NCI-H2227 (cell line): ENCODE results near the gene EN2.

ENCODE experiments used
- DNase-seq: peaks from one replicate; lab custom pipeline; 2025; ENCODE audit not compliant: unreplicated experiment; lab: John Stamatoyannopoulos, UW

The EN2 gene

DNA sequence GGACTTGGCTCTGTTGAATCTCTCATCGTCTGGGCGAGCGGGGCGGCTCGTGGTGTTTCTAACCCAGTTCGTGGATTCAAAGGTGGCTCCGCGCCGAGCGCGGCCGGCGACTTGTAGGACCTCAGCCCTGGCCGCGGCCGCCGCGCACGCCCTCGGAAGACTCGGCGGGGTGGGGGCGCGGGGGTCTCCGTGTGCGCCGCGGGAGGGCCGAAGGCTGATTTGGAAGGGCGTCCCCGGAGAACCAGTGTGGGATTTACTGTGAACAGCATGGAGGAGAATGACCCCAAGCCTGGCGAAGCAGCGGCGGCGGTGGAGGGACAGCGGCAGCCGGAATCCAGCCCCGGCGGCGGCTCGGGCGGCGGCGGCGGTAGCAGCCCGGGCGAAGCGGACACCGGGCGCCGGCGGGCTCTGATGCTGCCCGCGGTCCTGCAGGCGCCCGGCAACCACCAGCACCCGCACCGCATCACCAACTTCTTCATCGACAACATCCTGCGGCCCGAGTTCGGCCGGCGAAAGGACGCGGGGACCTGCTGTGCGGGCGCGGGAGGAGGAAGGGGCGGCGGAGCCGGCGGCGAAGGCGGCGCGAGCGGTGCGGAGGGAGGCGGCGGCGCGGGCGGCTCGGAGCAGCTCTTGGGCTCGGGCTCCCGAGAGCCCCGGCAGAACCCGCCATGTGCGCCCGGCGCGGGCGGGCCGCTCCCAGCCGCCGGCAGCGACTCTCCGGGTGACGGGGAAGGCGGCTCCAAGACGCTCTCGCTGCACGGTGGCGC, at the start of gene EN2:
Gene EN2 (plus strand): TSS at position 19 of the 767 bp plus-strand sequence. CDS start 249 bp downstream, at position 268.
- DNase-seq = no peak

DNA sequence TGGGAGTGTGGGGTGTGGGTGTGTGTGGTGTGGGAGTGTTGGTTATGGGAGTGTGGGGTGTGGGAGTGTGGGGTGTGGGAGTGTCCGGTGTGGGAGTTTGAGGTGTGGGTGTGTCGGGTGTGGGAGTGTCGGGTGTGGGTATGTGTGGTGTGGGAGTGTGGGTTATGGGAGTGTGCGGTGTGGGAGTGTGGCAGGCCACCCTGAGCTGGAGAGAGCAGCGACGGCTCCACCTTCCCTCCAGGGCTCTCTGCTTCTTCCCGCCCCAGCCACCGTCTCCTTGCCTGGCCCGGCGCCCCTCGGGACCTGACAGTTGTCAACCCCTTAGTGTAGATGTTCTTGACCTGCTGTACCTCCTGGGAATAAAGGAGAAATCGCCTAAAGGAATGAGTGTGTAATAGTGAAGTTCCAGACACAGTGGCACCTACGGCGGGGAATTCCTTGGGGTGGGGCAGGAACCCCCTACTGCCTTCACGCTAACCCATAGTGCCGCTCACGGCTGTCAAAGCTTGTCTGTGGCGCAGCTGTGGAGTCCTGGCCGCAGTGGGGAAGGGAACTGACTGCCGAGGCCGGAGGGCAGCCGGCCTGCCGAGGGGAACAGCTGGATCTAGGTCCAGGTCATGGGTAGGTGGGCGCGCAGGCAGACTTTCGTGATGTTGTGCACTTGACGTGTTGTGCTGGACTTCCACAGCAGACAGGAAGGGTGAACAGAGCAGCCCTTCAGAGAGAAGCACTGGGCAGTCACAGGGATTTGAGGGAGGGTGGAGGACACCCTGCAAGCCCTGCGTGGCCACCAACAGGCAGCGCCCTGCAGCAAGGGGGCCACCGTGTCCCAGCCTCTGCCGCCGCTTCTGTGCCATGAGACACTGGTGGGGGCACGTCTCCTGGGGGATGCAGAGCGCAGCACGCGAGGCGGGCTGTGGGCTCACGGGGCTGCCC, 49.0 kb upstream of the EN2 start:
- DNase-seq = no peak

DNA sequence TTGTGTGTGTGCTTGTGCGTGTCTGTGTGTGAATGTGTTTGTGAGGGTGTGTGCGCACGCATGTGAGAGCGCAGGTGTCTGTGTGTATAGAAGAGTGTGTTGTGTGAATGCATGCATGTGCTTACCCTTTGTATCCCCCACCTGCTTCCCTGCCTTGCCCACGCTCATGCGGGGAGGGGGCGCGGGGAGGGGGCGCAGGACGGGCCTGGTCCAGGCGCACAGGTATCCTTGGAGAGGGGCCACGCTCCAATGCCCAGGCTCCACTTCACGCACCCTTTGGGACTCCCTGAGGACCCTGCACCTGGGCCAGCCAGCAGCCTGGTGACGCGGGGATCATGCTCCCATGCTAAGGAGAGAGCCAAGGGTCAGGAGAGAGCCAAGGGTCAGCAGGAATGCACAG, 47.9 kb upstream of the EN2 start:
- DNase-seq = no peak

DNA sequence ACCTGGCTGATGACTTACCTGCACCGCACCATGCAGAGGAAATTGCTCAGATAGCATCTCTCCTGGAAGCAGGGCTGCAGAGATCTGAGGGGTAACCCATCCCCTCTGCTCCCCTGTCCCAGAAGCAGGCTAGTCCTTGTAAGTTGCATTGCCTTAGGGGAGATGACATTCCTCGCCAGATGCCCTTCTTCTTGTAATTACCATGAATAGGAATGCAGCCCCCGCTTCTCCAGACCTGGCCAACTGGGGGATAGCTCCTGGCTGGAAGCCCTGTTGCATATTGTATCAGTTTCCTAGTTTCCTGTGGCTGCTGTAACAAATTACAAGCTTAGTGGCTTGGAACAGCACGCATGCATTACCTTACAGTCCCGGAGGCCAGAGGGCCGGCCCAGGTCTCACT, 47.5 kb upstream of the EN2 start:
- DNase-seq = no peak

DNA sequence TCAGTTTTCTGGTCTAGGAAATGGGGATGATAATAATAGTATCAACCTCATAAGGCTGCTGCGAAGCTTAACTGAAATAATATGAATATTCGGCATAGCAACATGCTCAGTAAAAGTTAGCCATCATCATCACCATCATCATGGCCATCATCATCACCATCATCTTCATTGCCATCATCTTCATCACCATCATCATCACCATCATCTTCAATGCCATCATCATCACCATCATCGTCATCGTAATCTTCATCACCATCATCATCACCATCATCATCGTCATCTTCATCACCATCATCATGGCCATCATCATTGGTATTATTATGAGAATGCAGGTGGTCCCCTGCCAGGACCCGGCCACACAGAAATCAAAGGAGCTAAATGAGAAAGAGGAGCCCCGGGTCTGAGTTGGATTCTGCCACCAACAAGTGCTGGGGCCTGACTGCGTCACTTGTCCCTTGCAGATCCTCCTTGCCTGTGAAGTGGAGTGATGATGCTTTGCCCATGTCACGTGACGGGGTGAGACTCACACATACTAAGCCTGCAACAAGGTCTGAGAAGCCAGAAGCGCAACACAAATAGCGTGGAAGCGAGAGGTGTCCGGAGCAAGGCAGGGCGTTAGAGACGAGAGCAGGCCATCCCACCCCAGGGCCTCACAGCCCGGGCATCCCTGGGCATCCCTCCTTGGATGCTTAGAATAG, 46.1 kb upstream of the EN2 start:
- DNase-seq = no peak

DNA sequence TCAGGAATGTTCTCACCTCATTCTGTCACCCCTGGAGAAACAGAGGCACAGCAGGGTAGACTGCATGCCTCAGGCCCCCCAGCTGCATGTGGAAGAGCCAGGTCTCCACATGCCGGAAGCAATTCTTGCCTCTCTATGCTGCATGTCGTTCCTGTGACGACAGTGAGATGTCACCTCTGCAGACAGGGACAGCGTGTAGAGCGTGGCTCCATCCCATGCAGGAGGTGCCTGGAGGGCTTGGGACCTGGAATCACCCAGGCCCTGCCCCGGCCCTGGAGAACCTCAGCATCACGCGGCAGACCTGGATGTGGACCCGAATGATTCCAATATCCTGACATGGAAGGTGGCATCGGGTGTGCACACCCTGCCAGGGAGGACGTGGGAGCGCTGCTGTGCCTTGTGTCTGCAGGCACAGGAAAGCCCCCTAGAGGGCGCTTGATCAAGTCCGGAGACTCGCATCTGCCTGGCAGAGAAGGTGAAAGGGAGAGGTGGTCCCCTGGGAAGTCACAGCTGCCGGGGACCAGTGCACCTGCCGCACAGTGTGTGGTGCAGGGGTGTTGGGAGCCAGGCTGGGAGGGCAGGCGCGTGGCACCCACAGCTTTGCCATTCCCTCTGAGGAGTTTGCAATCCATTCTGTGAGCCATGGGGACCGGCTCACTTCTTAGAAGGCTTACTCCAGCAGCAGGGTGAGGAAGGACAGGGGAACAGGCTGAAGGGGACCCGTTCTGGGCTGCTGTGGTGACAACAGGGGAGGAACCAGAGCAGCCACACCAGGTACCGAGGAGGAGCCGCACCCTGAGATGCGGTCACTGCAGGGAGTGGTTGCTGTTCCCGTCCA, 45.3 kb upstream of the EN2 start:
- peak; percentile 16 for DNase-seq

DNA sequence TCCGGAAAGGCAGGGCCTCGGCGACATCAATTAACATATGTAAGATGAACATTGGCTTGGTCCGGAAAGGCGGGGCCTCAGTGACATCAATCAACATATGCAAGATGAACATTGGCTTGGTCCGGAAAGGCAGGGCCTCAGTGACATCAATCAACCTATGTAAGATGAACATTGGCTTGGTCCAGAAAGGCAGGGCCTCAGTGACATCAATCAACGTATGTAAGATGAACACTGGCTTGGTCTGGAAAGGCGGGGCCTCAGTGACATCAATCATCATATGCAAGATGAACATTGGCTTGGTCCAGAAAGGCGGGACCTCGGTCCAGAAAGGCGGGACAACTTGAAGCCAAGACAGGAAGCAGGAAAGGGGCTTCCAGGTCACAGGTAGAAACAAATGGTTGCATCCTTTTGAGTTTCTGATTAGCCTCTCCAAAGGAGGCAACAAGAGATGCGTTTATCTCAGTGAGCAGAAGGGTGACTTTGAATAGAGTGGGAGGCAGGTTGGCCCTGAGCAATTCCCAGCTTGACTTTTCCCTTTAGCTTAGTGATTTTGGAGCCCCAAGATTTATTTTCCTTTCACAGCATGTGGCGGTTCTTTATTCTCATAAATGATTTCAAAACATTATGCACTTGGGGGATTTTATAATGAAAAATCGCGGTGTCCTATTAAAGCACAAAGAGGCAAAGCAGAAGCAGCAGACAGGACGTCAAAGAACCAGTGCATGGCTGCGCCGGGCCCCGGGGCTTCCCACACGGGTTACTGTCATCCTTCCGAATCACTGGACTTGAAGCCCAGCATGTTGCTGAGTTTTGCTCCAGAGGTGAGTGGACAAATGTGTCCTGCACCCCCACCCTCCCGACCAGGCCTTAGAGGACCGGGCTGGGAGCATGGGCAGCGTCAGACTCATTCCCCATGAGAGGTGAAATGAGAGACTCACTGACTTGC, 43.1 kb upstream of the EN2 start:
- DNase-seq = no peak

DNA sequence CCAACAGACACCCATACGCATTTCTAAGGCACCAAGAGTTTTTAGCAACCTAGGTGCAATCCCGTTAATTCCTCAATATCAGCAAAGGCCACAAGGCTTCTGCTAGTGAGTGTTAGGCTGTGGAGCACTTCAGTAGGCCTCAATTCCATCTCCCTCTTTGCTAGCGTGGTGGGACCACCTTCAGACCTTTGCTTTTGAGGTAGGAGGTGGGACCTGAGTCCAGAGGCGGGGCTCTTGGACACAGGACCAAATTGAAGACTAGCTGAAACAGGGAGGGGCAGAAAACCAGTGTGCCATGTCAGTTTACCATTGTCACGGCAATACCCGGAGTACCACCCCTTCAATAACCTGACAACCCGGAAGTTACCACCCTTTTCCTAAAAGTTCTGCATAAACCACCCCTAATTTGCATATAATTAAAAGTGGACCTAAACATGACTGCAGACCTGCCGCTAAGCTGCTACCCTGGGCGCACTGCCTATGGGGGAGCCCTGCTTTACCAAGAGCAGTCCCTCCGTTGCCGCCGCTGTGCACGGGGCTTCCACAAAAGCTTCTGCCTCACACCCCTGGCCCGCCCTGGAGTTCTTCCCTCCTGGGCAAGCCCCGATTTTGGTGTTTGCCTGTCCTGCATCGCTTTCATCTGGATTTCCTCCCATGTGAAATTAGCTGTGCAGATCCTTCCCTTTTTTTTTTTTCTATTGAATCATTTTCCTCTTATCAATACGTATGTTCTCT, 41.1 kb upstream of the EN2 start:
- no peak for DNase-seq

DNA sequence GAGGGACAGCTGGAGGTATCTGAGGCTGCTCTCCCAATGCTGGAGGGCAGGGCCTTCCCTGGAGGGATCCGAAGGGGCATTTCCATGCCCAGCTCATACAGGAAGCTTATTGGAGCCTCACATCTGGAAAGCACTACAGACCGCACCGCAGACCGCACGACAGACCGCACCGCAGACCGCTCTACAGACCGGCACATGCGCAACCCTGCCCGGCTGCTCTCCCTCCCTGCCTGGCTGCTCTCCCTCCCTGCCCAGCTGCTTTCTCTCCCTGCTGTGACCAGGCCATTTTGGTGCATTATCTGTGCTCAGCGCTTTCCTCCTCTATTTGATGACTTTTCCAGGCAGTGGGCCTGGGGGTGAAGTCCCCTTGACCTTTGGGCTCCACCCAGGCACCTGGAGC, 39.6 kb upstream of the EN2 start:
- no peak for DNase-seq

DNA sequence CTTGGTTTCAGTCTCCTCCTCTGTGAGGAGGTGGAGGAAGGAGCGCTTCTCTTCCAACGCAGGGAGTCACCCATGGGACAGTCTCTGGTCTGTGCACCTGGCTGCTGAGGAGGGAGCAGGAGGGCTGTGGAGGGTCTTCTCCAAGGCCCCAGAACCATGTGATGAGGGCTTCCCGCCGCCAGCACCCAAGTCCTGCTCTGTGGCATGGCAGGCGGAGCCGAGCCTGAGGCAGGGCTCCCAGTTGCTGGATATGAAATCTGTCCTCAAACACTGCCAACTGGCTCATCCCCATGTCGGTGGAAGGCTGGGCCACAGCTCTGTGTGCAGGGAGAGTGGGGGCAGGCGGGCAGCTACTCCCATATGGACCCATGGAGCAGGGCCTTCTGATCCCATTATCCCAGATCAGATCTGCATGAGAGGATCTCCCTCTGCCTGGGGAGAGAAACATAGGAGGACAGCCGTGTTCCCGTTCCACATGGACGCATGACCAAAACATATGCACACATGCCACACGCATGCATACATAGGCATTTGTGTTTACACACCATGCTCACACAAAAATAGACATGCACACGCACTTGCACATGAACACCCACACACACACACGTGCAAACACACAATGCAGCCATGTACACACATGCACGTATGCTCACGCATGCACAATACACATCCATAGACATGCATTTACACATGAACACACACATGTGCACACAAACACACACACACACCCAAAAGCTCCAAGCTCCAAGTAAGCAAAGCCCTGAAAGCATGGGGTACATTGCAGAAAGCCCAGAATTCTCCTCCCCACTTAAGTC, 38.8 kb upstream of the EN2 start:
- DNase-seq = no peak

DNA sequence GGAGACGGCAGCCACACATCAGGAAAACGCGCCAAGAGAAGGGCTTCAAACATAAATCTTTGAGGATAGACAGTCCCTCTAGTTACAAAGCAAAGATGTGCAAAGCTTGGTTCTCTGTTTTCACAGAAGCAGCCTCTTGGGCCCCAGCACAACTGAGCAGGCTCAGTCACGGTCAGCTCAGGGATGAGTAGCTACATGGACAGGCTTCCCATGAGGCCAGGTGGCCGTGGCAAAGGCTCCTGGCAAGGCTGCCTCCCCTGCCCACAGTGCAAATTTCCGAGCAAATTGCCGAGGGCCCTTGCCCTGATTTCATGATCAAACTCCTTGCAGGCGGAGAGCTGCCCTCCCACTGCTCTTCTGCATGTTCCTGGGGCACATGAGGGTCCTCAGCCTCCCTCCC, 37.8 kb upstream of the EN2 start:
- DNase-seq = no peak

DNA sequence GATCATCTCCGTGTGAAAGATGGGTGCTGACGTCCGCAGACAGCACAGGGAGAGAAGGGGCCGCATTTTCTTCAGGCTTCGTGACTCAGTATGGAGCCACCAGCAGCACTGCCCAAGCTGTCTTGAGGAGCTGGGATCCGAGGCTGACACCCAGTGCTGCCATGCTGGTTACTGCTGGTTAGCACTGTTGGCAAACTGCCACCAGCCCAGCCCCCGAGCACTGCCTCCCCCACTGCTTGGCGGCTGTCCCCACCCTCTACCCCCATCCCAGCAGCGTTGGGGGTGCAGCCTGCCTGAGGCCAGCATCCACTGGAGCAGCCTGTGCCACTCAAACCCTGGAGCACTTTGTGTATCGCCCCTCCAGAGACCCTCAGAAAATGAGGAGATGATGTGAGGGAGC, 35.8 kb upstream of the EN2 start:
- no peak for DNase-seq

DNA sequence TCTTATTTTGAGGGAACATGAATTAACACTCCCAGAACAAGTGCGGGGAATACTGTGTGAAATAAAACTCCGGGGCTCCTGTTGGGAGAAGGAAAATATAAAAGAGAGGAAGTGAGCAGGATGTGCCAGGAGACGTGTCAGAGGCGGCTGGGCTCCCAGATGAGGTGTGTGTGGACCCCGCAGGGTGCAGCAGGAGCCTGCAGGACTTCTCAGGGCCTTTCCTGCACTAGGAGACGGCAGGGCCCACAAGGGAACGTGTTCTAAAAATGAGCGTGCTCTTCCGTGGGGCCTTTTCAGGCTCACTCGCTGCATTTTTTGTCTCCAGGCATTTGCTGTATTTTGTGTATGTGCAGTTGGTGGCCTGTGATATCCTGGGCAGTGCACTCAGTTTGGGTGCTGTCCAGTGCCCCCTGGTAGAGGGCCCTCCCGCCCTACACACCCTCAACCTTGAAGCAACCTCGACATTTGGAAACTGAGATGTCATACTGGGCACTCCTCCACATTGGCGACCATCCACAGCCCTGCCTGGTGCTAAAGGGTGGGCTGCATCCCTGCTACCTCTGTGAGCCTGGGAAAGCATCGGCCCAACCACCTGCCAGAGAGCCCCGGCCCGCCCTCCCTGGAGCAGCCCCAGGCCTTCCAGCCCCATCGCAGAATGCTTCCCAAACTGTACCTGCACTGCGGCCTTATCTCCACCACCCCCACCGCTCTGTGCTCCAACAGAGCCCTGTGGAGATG, 35.2 kb upstream of the EN2 start:
- DNase-seq = no peak

DNA sequence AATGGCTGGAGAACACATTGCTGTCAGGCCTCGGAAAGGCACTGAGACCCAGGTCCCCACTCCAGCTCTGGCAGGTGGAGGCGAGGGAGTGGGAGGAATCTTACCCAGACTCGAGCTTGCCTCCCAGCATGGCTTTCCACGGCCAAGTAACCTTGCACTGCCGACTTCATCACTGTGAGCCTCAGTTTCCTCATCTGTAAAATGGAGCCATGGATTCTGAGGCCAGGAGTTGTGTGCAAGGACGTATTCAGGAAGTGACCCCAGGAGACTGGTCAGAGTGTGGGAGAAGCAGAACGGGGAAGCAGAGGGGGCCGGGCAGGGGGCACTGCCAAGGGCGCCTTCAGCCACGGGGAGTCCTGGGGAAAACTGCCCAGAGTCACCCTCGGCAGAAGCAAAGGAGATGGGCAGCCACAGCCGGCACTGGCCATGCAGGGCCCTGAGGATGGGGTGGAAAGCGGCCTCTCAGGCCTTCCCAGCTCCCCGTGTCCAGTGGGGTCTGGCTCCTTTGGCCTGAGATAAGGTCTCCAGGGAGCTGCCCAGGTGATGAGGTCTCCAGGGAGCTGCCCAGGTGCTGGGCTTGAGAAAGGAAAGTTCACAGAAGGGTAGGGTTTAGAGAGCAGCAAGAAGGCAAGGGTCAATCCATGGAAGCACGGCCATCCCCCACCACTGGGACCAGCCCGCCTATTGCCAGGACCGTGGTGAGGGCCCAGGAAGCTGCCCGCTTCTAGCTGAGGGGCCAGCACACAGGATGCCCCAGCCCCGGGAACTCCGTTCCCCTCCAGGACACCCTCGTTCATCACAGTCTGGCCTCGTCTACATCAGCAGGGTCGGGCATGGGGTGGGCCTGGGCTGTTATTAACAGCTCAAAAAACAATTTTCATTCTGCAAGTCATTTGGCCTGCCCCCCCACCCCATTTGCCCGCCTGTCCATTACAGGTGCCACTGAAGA, 34.3 kb upstream of the EN2 start:
- no peak for DNase-seq

DNA sequence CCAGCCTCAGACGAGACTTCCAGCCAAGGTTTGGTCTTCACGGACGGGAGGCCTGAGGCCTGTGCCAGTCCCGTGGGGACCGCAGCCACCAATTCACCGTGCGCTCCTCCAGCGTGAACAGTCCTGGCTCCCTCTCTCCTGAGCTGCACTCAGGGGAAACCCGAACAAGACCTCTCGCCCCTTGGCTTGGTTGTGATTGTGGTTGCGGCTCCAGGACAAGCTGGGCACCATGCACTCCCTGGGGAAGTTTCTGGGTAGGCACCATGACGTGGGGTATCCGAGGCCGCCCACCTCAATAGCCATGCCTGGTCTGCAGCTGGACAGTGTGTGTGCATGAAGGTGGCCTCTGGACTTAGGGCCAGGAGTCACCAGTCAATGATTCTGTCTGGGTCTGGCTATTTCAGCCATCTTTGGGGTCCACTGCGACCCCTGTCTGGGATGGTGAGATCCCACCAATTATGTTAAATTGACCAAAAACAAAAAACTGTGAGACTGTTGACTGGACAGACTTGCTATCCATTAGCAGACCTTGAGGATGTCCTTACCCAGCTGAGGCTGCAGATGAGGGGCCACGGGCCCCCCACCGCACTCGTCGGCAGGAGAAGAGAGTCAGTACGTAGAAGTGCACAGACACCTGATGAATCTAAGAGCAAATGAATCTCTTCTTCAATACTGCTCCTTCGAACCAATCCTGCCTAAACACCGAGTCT, 33.5 kb upstream of the EN2 start:
- no peak for DNase-seq

DNA sequence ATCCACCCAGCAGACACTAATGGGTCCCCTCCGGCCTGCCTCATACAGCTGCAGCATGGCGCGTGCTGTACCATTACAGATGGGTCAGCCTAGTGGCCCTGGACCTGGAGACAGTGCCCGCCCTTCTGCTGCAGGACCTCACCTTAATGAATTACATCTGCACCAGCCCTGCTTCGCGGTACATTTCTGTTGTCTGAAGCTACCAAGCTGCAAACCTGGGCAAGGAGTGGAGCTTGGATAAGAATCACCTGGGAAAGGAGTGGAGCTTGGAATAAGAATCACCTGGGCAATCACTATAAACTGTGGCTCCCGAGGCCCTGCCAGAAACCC, 33.0 kb upstream of the EN2 start:
- no peak for DNase-seq
